Peyer's patch (tissue), 4 donors: Measurements from ENCODE around the gene ULK2. TPM values are rescaled to one million over a fixed set of nuclear protein-coding genes. Genes with fewer than 3 reads are reported as not detected.
"Not testable (repeated sequence)": the region's sequence is repeated elsewhere in the genome, so short reads cannot be mapped to it uniquely, and the experiment has no call there.

ENCODE experiments used
- DNase-seq, 3 donors: peaks; one replicate each; pipeline ENCODE4 v3.0.0-alpha.2; 2017 to 2019
- H3K27ac ChIP-seq, 4 donors: fragments of 200-600 bp; sonication (generic); one replicate each; pipeline ENCODE4 v1.5.1; 2016 to 2019
- H3K27me3 ChIP-seq, 2 donors: fragments of 200-600 bp; sonication (generic); one replicate each; pipeline ENCODE4 v1.5.1; 2019
- H3K36me3 ChIP-seq, 3 donors: fragments of 200-600 bp; sonication (generic); one replicate each; pipeline ENCODE4 v1.5.1; 2016 to 2019
- H3K4me1 ChIP-seq, 4 donors: fragments of 200-600 bp; sonication (generic); one replicate each; pipeline ENCODE4 v1.5.1; 2016 to 2019
- H3K4me3 ChIP-seq, 4 donors: fragments of 200-600 bp; sonication (generic); 1 replicate in 3 of 4; 2 replicates in 1 of 4; pipeline ENCODE4 v1.5.1; 2016 to 2019; ENCODE audit warnings: mild to moderate bottlenecking in 1 of 4
- H3K9me3 ChIP-seq, 4 donors: fragments of 200-600 bp; sonication (generic); one replicate each; pipeline ENCODE4 v1.5.1; 2016 to 2019; ENCODE audit warnings: mild to moderate bottlenecking in 1 of 4
- POLR2A ChIP-seq, 2 donors: fragments of 450-650 bp; IDR thresholded peaks; one replicate each; pipeline ENCODE4 v1.5.1; 2017; ENCODE audit warnings: antibody characterized with exemption in 2 of 2, mild to moderate bottlenecking in 2 of 2, moderate library complexity in 2 of 2
- total RNA-seq, 4 donors: library from RNA; depleted of rRNA; stranded (reverse); fragments of >200 nt; gene quantifications; one replicate each; pipeline ENCODE4 v1.1.0, GENCODE V29; 2016
- TF ChIP-seq, protein P1 (sequence below), 6 experiments: fragments of 450-650 bp in 4 of 6; fragments of 200-600 bp in 2 of 6; sonication (generic) in 1 of 6; IDR thresholded peaks; one replicate each; pipeline ENCODE4 v1.5.1; 2017 to 2019; ENCODE audit warnings: antibody characterized with exemption in 6 of 6, mild to moderate bottlenecking in 3 of 6, moderate library complexity in 1 of 6

The ULK2 gene
- total RNA-seq, 4 donors from 2014 or later = 2.8 to 8.8 (median 5.3) TPM

DNA sequence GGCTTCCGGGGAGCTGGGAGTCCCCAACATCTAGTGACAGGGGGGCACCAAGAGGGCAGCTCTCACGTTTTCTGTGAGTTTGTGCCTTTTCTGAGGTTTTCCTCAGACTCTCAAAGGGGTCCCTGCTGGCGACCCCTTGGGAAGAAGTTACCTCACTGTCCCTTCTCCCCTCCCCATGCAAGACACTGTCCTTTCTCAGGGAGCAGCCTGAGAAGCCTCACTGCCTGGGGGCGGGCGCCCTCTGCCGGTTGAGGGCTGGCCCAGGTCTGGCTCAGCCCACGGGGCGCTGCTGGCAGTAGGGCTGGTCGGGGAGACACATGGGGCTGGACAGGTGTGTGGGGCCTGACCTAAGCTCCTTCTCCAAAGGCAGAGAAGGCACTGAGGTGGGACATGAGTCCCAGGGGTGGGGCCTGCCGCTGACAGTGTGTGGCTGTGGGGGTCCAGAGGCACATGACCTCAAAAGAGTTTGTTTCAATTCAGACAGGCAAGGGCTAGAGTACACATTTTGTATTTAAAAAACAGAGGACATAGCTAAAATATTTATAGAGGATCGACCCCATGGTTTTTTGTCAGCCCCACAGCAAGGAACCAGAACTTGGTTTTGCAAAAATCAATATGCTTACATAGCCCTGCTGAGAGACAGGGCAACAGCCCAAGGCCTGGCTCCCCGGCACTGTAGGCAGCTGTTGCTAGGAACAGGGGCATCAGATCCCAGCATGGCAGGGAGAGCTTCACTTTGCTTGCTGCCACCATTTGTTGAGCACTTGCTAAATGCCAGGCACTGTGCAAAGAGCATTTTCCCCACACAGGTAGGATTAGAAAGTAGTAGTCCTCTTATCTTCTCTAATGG lies 101.1 kb downstream of the ULK2 start:
- no peak overlapping the region for H3K4me3 ChIP-seq
- no peaks in the 10 kb centered on the region for H3K36me3 ChIP-seq
- H3K27me3 ChIP-seq = no peaks in the 10 kb centered on the region
- peak; percentile 74 to 90 (median 88) for DNase-seq
- no peaks in the 10 kb centered on the region for H3K9me3 ChIP-seq
- H3K4me1 ChIP-seq = no peaks in the 10 kb centered on the region
- H3K27ac ChIP-seq = no peak overlapping the region
- no peak for TF ChIP-seq POLR2A (IDR thresholded peaks at IDR 0.05)
- TF ChIP-seq, protein P1, sequence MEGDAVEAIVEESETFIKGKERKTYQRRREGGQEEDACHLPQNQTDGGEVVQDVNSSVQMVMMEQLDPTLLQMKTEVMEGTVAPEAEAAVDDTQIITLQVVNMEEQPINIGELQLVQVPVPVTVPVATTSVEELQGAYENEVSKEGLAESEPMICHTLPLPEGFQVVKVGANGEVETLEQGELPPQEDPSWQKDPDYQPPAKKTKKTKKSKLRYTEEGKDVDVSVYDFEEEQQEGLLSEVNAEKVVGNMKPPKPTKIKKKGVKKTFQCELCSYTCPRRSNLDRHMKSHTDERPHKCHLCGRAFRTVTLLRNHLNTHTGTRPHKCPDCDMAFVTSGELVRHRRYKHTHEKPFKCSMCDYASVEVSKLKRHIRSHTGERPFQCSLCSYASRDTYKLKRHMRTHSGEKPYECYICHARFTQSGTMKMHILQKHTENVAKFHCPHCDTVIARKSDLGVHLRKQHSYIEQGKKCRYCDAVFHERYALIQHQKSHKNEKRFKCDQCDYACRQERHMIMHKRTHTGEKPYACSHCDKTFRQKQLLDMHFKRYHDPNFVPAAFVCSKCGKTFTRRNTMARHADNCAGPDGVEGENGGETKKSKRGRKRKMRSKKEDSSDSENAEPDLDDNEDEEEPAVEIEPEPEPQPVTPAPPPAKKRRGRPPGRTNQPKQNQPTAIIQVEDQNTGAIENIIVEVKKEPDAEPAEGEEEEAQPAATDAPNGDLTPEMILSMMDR (IDR thresholded peaks at IDR 0.05) = peak; percentile 83 to 98 (median 92)

DNA sequence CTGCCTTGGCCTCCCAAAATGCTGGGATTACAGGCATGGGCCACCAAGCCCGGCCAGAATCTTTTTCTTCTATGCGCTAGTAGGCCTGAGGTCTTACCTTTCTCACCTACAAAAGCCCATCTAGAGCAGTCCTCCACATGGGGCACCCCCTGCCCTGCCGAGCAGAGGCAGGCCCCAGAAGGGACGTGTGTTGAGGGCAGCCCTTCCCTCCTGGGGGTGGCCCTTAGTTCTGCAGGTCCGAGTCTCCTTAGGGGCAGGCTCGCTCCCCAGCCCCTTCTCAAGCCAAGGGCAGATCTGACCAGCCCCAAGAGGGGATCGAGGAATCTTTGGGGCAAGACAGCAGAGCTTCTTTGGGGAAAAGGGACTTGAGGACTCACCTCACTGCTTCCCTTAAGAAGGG lies 101.7 kb downstream of the ULK2 start:
- Histone ChIP-seq H3K27ac (no peak overlapping the region), H3K9me3 (no peaks in the 10 kb centered on the region), H3K36me3 (no peaks in the 10 kb centered on the region), H3K4me1 (no peaks in the 10 kb centered on the region), H3K27me3 (no peaks in the 10 kb centered on the region), H3K4me3 (no peak overlapping the region)
- TF ChIP-seq, protein P1 (IDR thresholded peaks at IDR 0.05) = no peak
- no peak for TF ChIP-seq POLR2A (IDR thresholded peaks at IDR 0.05)
- no peak for DNase-seq

DNA sequence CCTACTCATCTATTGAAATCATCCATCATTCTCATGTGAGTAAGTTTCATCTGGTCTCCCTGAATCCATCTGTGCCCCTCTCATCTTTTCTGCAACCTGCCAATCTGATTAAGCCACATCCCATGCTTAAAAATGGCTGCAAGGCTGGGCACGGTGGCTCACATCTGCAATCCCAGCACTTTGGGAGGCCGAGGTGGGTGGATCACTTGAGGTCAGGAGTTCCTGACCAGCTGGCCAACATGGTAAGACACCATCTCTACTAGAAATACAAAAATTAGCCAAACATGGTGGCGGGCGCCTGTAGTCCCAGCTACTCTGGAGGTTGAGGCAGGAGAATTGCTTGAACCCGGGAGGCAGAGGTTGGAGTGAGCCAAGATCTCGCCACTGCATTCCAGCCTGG lies 103.7 kb downstream of the ULK2 start:
- not testable (repeated sequence) for H3K27me3 ChIP-seq, DNase-seq, H3K4me3 ChIP-seq, H3K9me3 ChIP-seq, H3K4me1 ChIP-seq, H3K27ac ChIP-seq, H3K36me3 ChIP-seq

DNA sequence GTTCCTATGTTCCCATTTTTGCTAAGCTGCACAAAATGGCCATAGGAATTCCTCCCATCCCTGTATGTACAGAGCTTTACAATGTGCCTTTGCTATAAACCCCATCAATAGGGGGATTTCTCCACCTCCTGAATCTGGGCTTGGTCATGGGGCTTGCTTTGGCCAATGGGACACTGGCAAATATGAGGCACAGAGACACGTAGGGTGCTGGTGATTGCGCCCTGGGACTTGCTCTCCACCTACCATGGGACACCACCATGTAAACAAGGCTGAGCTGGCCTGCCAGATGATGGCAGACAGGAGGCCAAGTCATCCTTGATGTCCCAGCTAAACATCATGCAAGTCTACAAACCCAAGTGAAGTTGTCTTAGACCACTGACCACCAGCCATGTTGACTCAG lies 104.3 kb downstream of the ULK2 start:
- H3K36me3 ChIP-seq = no peaks in the 10 kb centered on the region
- no peak overlapping the region for H3K4me3 ChIP-seq
- no peak overlapping the region for H3K27ac ChIP-seq
- DNase-seq = no peak
- H3K4me1 ChIP-seq = no peaks in the 10 kb centered on the region
- H3K9me3 ChIP-seq = no peaks in the 10 kb centered on the region
- no peak for TF ChIP-seq POLR2A (IDR thresholded peaks at IDR 0.05)
- TF ChIP-seq, protein P1 (IDR thresholded peaks at IDR 0.05) = no peak
- H3K27me3 ChIP-seq = no peaks in the 10 kb centered on the region

DNA sequence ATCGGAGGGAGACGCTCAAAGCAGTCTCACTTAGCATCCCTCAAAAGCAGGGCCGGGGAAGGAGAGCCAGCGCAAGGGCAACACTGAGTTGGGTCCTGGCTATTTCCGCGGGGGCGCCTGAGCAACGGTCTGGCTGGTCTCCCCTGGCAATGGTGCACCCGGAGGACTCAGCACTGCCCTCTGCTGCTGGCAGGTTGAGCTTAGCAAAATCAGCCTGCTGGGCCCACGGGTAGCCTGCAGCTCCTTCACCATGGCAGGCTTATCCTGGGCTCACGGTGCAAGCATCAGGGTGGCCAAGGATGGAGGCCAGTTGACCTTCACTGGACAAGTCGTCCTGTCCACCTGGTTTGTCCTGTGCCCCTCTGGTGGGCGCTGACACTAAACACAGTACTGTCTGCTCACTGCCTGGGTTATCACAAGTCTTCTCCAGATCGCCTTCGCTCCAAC lies 105.2 kb downstream of the ULK2 start:
- Histone ChIP-seq H3K27me3 (no peaks in the 10 kb centered on the region), H3K9me3 (no peaks in the 10 kb centered on the region), H3K4me1 (no peaks in the 10 kb centered on the region), H3K4me3 (no peak overlapping the region), H3K27ac (no peak overlapping the region), H3K36me3 (no peaks in the 10 kb centered on the region)
- DNase-seq = peak; percentile 75 to 82 (median 76)
- TF ChIP-seq, protein P1 (IDR thresholded peaks at IDR 0.05) = peak; percentile 40 to 82 (median 60)
- no peak for TF ChIP-seq POLR2A (IDR thresholded peaks at IDR 0.05)

DNA sequence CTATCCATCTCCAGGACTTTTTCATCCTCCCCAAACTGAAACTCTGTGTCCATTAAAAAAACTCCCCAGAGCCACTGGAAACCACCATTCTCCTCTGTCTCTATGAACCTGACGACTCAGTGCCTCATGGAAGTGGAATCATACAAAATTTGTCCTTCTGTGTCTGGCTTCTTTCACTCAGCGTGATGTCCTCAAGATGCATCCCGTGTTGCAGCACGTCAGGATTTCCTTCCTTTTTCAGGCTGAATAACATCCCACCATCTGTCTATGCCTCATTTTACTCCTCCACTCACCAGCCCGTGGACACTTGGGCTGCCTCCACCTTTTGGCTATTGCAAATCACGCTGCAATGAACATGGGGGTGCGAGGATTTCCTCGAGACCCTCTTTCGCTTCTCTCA lies 107.0 kb downstream of the ULK2 start:
- H3K4me1 ChIP-seq = no peaks in the 10 kb centered on the region
- no peak overlapping the region for H3K4me3 ChIP-seq
- no peaks in the 10 kb centered on the region for H3K27me3 ChIP-seq
- H3K9me3 ChIP-seq = no peaks in the 10 kb centered on the region
- no peak overlapping the region for H3K27ac ChIP-seq
- DNase-seq = peak in 1 of 3 donors; percentile 10
- TF ChIP-seq, protein P1 (IDR thresholded peaks at IDR 0.05) = no peak
- no peak for TF ChIP-seq POLR2A (IDR thresholded peaks at IDR 0.05)
- no peaks in the 10 kb centered on the region for H3K36me3 ChIP-seq
